ENCODE results near the gene MMADHC.

The MMADHC gene

GRCh38 chr2:149606251-149606811 is 18.8 kb upstream of the MMADHC start:
- Mint-ChIP-seq H3K36me3 (peaks cover 3% of the 10 kb centered on the region), H3K27ac (no peak overlapping the region), H3K4me1 (no peaks in the 10 kb centered on the region), H3K27me3 (peaks cover 6% of the 10 kb centered on the region), H3K4me3 (no peak overlapping the region), H3K9me3 (peaks cover 1% of the 10 kb centered on the region)
- ATAC-seq (ENCODE audit: low read depth) (no peak), DNase-seq (ENCODE audit: low spot score in 2 of 2) (no peak)

- DNase-seq (ENCODE audit: low spot score in 2 of 2) (no peak), ATAC-seq (ENCODE audit: low read depth) (no peak)
- H3K27me3 Mint-ChIP-seq, result peaks cover 6% of the 10 kb centered on the region
- H3K27ac Mint-ChIP-seq, result no peak overlapping the region
- H3K4me3 Mint-ChIP-seq, result no peak overlapping the region
- peaks cover 3% of the 10 kb centered on the region for H3K36me3 Mint-ChIP-seq
- H3K9me3 Mint-ChIP-seq, result peaks cover 3% of the 10 kb centered on the region
- H3K4me1 Mint-ChIP-seq, result no peaks in the 10 kb centered on the region
Observed at GRCh38 chr2:149603248-149603647, 15.7 kb upstream of the MMADHC start.

GRCh38 chr2:149601141-149601796 is 13.7 kb upstream of the MMADHC start:
- peaks cover 3% of the 10 kb centered on the region for H3K9me3 Mint-ChIP-seq
- peaks cover 4% of the 10 kb centered on the region for H3K27me3 Mint-ChIP-seq
- H3K36me3 Mint-ChIP-seq, result peaks cover 2% of the 10 kb centered on the region
- no peak for DNase-seq (ENCODE audit: low spot score in 2 of 2)
- no peak for ATAC-seq (ENCODE audit: low read depth)
- H3K4me3 Mint-ChIP-seq, result no peak overlapping the region
- peaks cover 7% of the 10 kb centered on the region for H3K4me1 Mint-ChIP-seq
- no peak overlapping the region for H3K27ac Mint-ChIP-seq

GRCh38 chr2:149597668-149598326 is 10.2 kb upstream of the MMADHC start:
- peak overlapping the region; percentile 1 for H3K4me3 Mint-ChIP-seq
- DNase-seq (ENCODE audit: low spot score in 2 of 2) (peak; percentile 37 to 57), ATAC-seq (ENCODE audit: low read depth) (peak; percentile 93)
- H3K9me3 Mint-ChIP-seq, result peaks cover 3% of the 10 kb centered on the region
- H3K27ac Mint-ChIP-seq, result no peak overlapping the region
- H3K27me3 Mint-ChIP-seq, result no peaks in the 10 kb centered on the region
- H3K36me3 Mint-ChIP-seq, result no peaks in the 10 kb centered on the region
- peaks cover 7% of the 10 kb centered on the region for H3K4me1 Mint-ChIP-seq

GRCh38 chr2:149597050-149597667 is 9.6 kb upstream of the MMADHC start:
- DNase-seq (ENCODE audit: low spot score in 2 of 2) (no peak), ATAC-seq (ENCODE audit: low read depth) (no peak)
- H3K4me1 Mint-ChIP-seq, result peaks cover 7% of the 10 kb centered on the region
- no peaks in the 10 kb centered on the region for H3K27me3 Mint-ChIP-seq
- peaks cover 3% of the 10 kb centered on the region for H3K9me3 Mint-ChIP-seq
- H3K27ac Mint-ChIP-seq, result no peak overlapping the region
- H3K36me3 Mint-ChIP-seq, result no peaks in the 10 kb centered on the region
- no peak overlapping the region for H3K4me3 Mint-ChIP-seq

GRCh38 chr2:149596471-149596870 is 8.9 kb upstream of the MMADHC start:
- Mint-ChIP-seq H3K4me3 (no peak overlapping the region), H3K27ac (no peak overlapping the region), H3K36me3 (no peaks in the 10 kb centered on the region), H3K9me3 (peaks cover 2% of the 10 kb centered on the region), H3K27me3 (no peaks in the 10 kb centered on the region), H3K4me1 (peaks cover 7% of the 10 kb centered on the region)
- ATAC-seq (ENCODE audit: low read depth), result no peak
- no peak for DNase-seq (ENCODE audit: low spot score in 2 of 2)

- H3K9me3 Mint-ChIP-seq, result no peaks in the 10 kb centered on the region
- no peak for ATAC-seq (ENCODE audit: low read depth)
- peaks cover 7% of the 10 kb centered on the region for H3K4me1 Mint-ChIP-seq
- no peak overlapping the region for H3K4me3 Mint-ChIP-seq
- no peak for DNase-seq (ENCODE audit: low spot score in 2 of 2)
- H3K27me3 Mint-ChIP-seq, result no peaks in the 10 kb centered on the region
- H3K27ac Mint-ChIP-seq, result no peak overlapping the region
- H3K36me3 Mint-ChIP-seq, result no peaks in the 10 kb centered on the region
Observed at GRCh38 chr2:149595056-149595963, 7.7 kb upstream of the MMADHC start.

- H3K4me1 Mint-ChIP-seq, result peaks cover 7% of the 10 kb centered on the region
- no peak for ATAC-seq (ENCODE audit: low read depth)
- no peak overlapping the region for H3K4me3 Mint-ChIP-seq
- H3K9me3 Mint-ChIP-seq, result no peaks in the 10 kb centered on the region
- DNase-seq (ENCODE audit: low spot score in 2 of 2), result no peak
- no peaks in the 10 kb centered on the region for H3K36me3 Mint-ChIP-seq
- no peak overlapping the region for H3K27ac Mint-ChIP-seq
- no peaks in the 10 kb centered on the region for H3K27me3 Mint-ChIP-seq
Observed at GRCh38 chr2:149594411-149594810, 6.8 kb upstream of the MMADHC start.

- DNase-seq (ENCODE audit: low spot score in 2 of 2), result no peak
- H3K27me3 Mint-ChIP-seq, result no peaks in the 10 kb centered on the region
- H3K4me1 Mint-ChIP-seq, result peaks cover 17% of the 10 kb centered on the region
- H3K27ac Mint-ChIP-seq, result peak overlapping the region; percentile 99
- peak; percentile 10 for ATAC-seq (ENCODE audit: low read depth)
- peak overlapping the region; percentile 93 for H3K4me3 Mint-ChIP-seq
- H3K36me3 Mint-ChIP-seq, result peaks cover 6% of the 10 kb centered on the region
- no peaks in the 10 kb centered on the region for H3K9me3 Mint-ChIP-seq
Observed at GRCh38 chr2:149587950-149588487, 444 bp upstream of the MMADHC start.

- ATAC-seq (ENCODE audit: low read depth), result no peak
- no peak for DNase-seq (ENCODE audit: low spot score in 2 of 2)
- peaks cover 20% of the 10 kb centered on the region for H3K4me1 Mint-ChIP-seq
- H3K27me3 Mint-ChIP-seq, result no peaks in the 10 kb centered on the region
- H3K4me3 Mint-ChIP-seq, result peak overlapping the region; percentile 93
- H3K9me3 Mint-ChIP-seq, result no peaks in the 10 kb centered on the region
- peaks cover 9% of the 10 kb centered on the region for H3K36me3 Mint-ChIP-seq
- peak overlapping the region; percentile 99 for H3K27ac Mint-ChIP-seq
Observed at GRCh38 chr2:149586898-149587219, 716 bp downstream of the MMADHC start.

- no peaks in the 10 kb centered on the region for H3K27me3 Mint-ChIP-seq
- peak overlapping the region; percentile 99 for H3K27ac Mint-ChIP-seq
- H3K4me1 Mint-ChIP-seq, result peaks cover 22% of the 10 kb centered on the region
Observed at GRCh38 chr2:149586063-149586462, 1.5 kb downstream of the MMADHC start.

GRCh38 chr2:149585166-149585885 is 2.2 kb downstream of the MMADHC start:
- Mint-ChIP-seq H3K4me3 (no peak overlapping the region), H3K4me1 (peaks cover 25% of the 10 kb centered on the region), H3K27me3 (no peaks in the 10 kb centered on the region), H3K9me3 (no peaks in the 10 kb centered on the region), H3K36me3 (peaks cover 14% of the 10 kb centered on the region), H3K27ac (peak overlapping the region; percentile 99)
- ATAC-seq (ENCODE audit: low read depth) (no peak), DNase-seq (ENCODE audit: low spot score in 2 of 2) (no peak)

More at GRCh38 chr2:149586063-149586462, 1.5 kb downstream of the MMADHC start:
- no peak for DNase-seq (ENCODE audit: low spot score in 2 of 2)
- no peaks in the 10 kb centered on the region for H3K9me3 Mint-ChIP-seq
- H3K36me3 Mint-ChIP-seq, result peaks cover 12% of the 10 kb centered on the region
- no peak for ATAC-seq (ENCODE audit: low read depth)
- peak overlapping the region; percentile 67 for H3K4me3 Mint-ChIP-seq

Data from memory B cell (primary cell).